Measurements from ENCODE around the gene NAV3.

NAV3 gene

GRCh38 chr12:78002878-78003277 lies 172.2 kb downstream of the NAV3 start:
- H3K4me3 ChIP-seq (replicated peaks; ENCODE audit: insufficient read depth, low read length) = no peak overlapping the region
- TF ChIP-seq CTCF (IDR thresholded peaks at IDR 0.05; ENCODE audit: insufficient read depth, low read length) (peak; percentile 20), POLR2AphosphoS5 (IDR thresholded peaks at IDR 0.05; ENCODE audit: low read depth) (no peak), SPI1 (IDR thresholded peaks at IDR 0.05; ENCODE audit: borderline replicate concordance, low read depth) (no peak), REST (IDR thresholded peaks at IDR 0.05; ENCODE audit: insufficient replicate concordance, low read depth) (no peak)
- H3K27ac ChIP-seq (replicated peaks) = peak overlapping the region; percentile 68
- peak in 1 of 2 experiments; percentile 42 for DNase-seq (ENCODE audit: low read depth in 1 of 2, low spot score in 1 of 2)
- H3K27me3 ChIP-seq (ENCODE audit: insufficient read depth, poor library complexity, severe bottlenecking) = no peaks in the 10 kb centered on the region

- TF ChIP-seq REST (IDR thresholded peaks at IDR 0.05; ENCODE audit: insufficient replicate concordance, low read depth) = no peak
- no peak for TF ChIP-seq SPI1 (IDR thresholded peaks at IDR 0.05; ENCODE audit: borderline replicate concordance, low read depth)
- TF ChIP-seq CTCF (IDR thresholded peaks at IDR 0.05; ENCODE audit: insufficient read depth, low read length) = no peak
- no peak for TF ChIP-seq POLR2AphosphoS5 (IDR thresholded peaks at IDR 0.05; ENCODE audit: low read depth)
- TF ChIP-seq GABPA (IDR thresholded peaks at IDR 0.05; ENCODE audit: low read depth) = no peak
- H3K27ac ChIP-seq (replicated peaks) = peak overlapping the region; percentile 68
- no peak overlapping the region for H3K4me3 ChIP-seq (replicated peaks; ENCODE audit: insufficient read depth, low read length)
- peak; percentile 73 to 81 for DNase-seq (ENCODE audit: low read depth in 1 of 2, low spot score in 1 of 2)
- H3K27me3 ChIP-seq (ENCODE audit: insufficient read depth, poor library complexity, severe bottlenecking) = no peaks in the 10 kb centered on the region
Observed at GRCh38 chr12:78004249-78005093, 173.8 kb downstream of the NAV3 start.

- peak; percentile 88 for TF ChIP-seq REST (IDR thresholded peaks at IDR 0.05; ENCODE audit: insufficient replicate concordance, low read depth)
- no peak for TF ChIP-seq SPI1 (IDR thresholded peaks at IDR 0.05; ENCODE audit: borderline replicate concordance, low read depth)
- Histone ChIP-seq H3K27me3 (ENCODE audit: insufficient read depth, poor library complexity, severe bottlenecking) (no peaks in the 10 kb centered on the region), H3K4me3 (replicated peaks; ENCODE audit: insufficient read depth, low read length) (no peak overlapping the region), H3K27ac (replicated peaks) (peak overlapping the region; percentile 68)
- no peak for DNase-seq (ENCODE audit: low read depth in 1 of 2, low spot score in 1 of 2)
Observed at GRCh38 chr12:78005094-78005492, 174.4 kb downstream of the NAV3 start.

All from HL-60 (cell line).